ENCODE data around the gene FMN1. TPM values are rescaled to one million over a fixed set of nuclear protein-coding genes. Genes with fewer than 3 reads are reported as not detected.

The FMN1 gene, protein sequence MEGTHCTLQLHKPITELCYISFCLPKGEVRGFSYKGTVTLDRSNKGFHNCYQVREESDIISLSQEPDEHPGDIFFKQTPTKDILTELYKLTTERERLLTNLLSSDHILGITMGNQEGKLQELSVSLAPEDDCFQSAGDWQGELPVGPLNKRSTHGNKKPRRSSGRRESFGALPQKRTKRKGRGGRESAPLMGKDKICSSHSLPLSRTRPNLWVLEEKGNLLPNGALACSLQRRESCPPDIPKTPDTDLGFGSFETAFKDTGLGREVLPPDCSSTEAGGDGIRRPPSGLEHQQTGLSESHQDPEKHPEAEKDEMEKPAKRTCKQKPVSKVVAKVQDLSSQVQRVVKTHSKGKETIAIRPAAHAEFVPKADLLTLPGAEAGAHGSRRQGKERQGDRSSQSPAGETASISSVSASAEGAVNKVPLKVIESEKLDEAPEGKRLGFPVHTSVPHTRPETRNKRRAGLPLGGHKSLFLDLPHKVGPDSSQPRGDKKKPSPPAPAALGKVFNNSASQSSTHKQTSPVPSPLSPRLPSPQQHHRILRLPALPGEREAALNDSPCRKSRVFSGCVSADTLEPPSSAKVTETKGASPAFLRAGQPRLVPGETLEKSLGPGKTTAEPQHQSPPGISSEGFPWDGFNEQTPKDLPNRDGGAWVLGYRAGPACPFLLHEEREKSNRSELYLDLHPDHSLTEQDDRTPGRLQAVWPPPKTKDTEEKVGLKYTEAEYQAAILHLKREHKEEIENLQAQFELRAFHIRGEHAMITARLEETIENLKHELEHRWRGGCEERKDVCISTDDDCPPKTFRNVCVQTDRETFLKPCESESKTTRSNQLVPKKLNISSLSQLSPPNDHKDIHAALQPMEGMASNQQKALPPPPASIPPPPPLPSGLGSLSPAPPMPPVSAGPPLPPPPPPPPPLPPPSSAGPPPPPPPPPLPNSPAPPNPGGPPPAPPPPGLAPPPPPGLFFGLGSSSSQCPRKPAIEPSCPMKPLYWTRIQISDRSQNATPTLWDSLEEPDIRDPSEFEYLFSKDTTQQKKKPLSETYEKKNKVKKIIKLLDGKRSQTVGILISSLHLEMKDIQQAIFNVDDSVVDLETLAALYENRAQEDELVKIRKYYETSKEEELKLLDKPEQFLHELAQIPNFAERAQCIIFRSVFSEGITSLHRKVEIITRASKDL (N-terminal part only)
- total RNA-seq, result not detected

DNA sequence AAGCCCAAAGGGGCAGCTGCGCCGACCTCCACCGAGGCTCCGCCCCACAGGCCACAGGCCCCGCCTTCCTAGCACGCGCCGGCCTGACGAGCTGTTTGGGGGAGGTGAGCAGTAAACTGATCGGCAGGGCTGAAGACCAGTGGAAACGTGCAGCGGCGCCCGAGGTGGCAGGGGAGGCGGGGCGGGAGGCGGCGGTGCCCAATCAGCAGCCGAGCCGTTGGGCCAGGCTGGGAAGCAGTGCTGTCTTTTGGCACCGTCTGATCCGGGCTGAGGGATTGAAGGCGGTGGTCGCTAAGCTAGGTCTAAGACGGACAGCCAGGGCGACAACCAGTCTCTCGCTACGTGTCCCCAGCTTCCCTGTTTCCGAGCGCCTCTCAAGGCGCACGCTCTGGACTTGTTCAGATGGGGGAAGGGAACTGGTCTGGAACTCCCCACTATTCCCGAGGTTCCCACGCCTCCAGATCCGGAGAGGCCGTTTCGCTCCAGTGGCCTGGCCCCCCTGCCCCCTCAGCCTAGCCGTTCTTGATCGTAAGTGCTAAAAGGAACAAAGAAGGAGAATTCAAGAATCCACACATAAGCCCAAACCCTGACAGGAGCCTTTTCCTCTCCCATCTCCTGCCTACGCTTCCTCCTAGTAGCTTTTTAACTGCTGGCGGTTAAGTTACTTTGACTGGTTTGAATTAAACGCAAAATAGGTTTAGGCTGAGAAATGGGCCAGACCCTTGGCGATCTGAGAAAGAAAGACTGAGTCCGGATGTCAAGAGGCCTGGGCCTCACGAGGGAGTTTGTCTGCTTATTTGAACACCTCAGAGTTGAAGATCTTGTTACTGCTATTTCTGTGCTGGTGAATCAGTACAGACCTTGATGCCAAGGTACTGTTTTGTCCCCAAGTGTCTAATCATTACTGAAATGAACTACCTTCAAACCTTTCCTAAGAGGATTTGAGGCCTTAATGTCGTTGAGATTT lies at the start of gene FMN1:
Gene FMN1 (minus strand): TSS at position 11 of the 967 bp plus-strand sequence. CDS start 39,800 bp downstream, outside the sequence.
- H3K4me1 Mint-ChIP-seq, result peaks cover 15% of the 10 kb centered on the region

DNA sequence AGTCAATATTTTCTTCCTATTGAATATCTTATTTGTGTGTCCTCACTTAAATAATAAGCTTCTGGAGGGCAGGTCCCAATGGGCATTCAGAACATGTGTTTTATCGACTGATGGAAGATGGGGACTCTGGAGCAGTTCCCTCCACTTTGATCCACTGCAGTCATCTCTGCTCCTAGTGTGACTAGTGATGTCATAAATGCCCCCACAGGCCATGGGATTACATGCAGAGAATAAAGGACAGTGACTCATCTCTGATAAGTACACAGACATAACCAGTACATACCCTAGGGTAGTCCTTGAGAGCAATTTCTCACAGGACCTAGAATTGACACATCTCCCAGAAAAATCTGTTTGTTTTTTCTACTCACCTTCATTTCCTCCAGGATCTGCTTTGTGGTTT lies 49.4 kb upstream of the FMN1 start:
- H3K4me3 Mint-ChIP-seq, result no peak overlapping the region
- no peaks in the 10 kb centered on the region for H3K4me1 Mint-ChIP-seq
- H3K27me3 Mint-ChIP-seq, result no peaks in the 10 kb centered on the region
- CTCF ChIA-PET, result interaction anchor here (0.5 to 1.1 kb wide), 3 partner anchors 81 to 341 kb away, joined by 3 to 4 read pairs (median 4); no protein-coding TSS in a partner anchor
- no peak overlapping the region for H3K27ac Mint-ChIP-seq
- ATAC-seq (no peak), DNase-seq (no peak)
- H3K36me3 Mint-ChIP-seq, result no peaks in the 10 kb centered on the region
- no peaks in the 10 kb centered on the region for H3K9me3 Mint-ChIP-seq (ENCODE audit: low read depth)

More for the DNA sequence above, at the start of gene FMN1:
- Mint-ChIP-seq H3K36me3 (no peaks in the 10 kb centered on the region), H3K27ac (no peak within 1 kb of the TSS), H3K4me3 (no peak within 1 kb of the TSS), H3K9me3 (ENCODE audit: low read depth) (no peaks in the 10 kb centered on the region), H3K27me3 (peaks cover 58% of the 10 kb centered on the region)
- ATAC-seq (peak; percentile 97), DNase-seq (peak; percentile 79)
- CTCF ChIA-PET, result interaction anchor here (1.1 kb wide), 1 partner anchor 19 kb away, joined by 3 read pairs; no protein-coding TSS in a partner anchor

DNA sequence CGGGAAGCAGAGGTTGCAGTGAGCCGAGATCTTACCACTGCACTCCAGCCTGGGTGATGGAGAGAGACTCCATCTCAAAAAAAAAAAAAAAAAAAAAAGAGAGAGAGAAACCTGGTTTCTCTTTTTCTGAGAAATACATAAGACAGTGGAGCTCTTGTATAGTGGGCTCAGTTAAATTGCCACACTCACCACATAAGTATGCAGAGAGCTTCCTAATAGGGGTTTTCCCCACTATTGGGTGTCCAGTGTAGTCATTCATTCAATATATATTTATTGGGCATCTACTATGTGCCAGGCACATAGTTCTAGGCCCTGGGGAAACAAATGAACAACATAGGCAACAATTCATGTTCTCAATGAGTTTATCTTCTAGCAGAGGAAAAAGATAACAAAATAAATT lies 48.9 kb upstream of the FMN1 start:
- Mint-ChIP-seq H3K36me3 (no peaks in the 10 kb centered on the region), H3K27me3 (no peaks in the 10 kb centered on the region), H3K27ac (no peak overlapping the region), H3K9me3 (ENCODE audit: low read depth) (no peaks in the 10 kb centered on the region), H3K4me3 (no peak overlapping the region), H3K4me1 (no peaks in the 10 kb centered on the region)
- CTCF ChIA-PET, result interaction anchor here (0.5 to 1.1 kb wide), 4 partner anchors 18 to 341 kb away, joined by 3 to 5 read pairs (median 4); no protein-coding TSS in a partner anchor
- ATAC-seq, result no peak
- no peak for DNase-seq

DNA sequence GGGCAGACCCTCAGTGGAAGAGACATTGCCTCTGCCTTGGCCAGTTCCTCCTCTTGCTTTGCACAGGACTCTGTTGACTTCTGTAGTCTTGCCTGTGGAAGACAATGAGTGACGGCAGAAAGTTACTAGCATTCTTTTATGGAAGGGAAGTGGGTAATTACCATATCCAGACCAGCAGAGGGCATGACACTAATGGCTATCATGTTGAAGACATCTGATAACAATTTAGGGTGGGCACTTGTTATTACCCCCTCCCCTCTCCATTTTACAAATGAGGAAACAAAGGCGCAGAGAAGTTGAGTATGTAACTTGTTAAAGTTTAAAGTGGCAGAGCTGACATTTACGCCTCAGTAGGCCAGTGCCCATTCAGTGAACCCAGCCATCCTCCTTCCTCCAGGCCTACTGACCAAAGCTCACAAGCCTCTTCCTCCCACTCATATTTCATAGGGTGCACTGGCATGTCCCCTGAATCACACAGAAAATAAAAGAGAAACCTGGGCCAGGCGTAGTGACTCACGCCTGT lies 48.2 kb upstream of the FMN1 start:
- Mint-ChIP-seq H3K4me1 (no peaks in the 10 kb centered on the region), H3K27ac (no peak overlapping the region), H3K27me3 (no peaks in the 10 kb centered on the region), H3K9me3 (ENCODE audit: low read depth) (no peaks in the 10 kb centered on the region), H3K36me3 (no peaks in the 10 kb centered on the region), H3K4me3 (no peak overlapping the region)
- ATAC-seq, result no peak
- CTCF ChIA-PET, result interaction anchor here (0.7 to 1.1 kb wide), 2 partner anchors 17 to 309 kb away, joined by 4 to 5 read pairs; no protein-coding TSS in a partner anchor
- no peak for DNase-seq

DNA sequence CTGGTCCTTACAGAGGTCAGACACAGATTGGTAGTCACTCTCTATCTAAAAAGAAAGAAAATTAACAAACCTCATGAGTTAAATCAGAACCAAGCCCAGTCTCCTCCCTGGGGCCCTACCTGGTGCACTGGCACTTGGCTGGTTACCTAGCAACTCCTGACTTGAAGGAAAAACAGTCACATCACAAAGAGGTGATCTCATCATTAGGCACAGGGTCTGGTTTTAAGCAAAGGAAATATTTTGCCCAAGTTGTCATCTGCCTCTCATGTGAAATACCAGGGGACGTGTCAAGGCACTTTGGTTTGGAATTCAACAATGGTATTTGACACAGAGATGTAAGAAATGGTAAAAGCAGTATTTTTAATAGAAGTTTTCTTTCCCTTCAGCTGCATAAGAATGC lies 47.7 kb upstream of the FMN1 start:
- no peak overlapping the region for H3K27ac Mint-ChIP-seq
- ATAC-seq (no peak), DNase-seq (no peak)
- no peaks in the 10 kb centered on the region for H3K9me3 Mint-ChIP-seq (ENCODE audit: low read depth)
- no peaks in the 10 kb centered on the region for H3K4me1 Mint-ChIP-seq
- no peak overlapping the region for H3K4me3 Mint-ChIP-seq
- H3K27me3 Mint-ChIP-seq, result peaks cover 4% of the 10 kb centered on the region
- CTCF ChIA-PET, result no interaction called here
- no peaks in the 10 kb centered on the region for H3K36me3 Mint-ChIP-seq

DNA sequence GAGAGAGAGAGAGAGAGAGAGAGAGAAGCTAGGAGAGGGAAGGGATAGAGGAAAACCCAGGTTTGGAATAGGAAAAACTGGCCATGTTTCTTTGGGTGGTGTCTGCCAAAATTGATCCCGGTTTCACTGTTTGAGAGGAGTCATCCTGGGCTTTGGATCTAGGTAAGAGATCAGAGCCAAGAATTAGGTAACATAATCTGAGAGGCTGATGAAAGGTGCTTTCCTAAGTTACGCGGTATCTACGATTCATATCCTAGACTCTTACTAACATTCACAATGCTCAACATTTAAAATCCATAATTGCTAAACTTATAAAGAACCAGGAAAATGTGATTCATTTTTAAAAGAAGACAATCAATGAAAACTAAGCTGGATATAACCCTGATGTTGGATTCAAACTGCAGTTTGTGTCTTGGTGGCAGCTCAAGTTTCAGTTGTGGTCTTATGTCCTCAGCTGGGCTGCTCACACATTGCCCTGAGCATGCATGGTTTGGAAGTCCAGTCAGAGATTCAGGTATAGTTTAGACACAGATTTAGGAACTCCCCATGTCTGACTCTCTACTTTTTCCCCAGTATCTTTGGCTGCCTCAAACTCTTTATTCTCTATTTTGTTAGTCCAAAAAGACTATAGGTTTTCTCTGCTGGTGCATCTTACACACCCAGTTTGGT lies 42.5 kb upstream of the FMN1 start:
- DNase-seq (no peak), ATAC-seq (no peak)
- CTCF ChIA-PET, result no interaction called here
- Mint-ChIP-seq H3K4me3 (no peak overlapping the region), H3K9me3 (ENCODE audit: low read depth) (no peaks in the 10 kb centered on the region), H3K4me1 (no peaks in the 10 kb centered on the region), H3K27ac (no peak overlapping the region), H3K27me3 (peaks cover 12% of the 10 kb centered on the region), H3K36me3 (no peaks in the 10 kb centered on the region)

DNA sequence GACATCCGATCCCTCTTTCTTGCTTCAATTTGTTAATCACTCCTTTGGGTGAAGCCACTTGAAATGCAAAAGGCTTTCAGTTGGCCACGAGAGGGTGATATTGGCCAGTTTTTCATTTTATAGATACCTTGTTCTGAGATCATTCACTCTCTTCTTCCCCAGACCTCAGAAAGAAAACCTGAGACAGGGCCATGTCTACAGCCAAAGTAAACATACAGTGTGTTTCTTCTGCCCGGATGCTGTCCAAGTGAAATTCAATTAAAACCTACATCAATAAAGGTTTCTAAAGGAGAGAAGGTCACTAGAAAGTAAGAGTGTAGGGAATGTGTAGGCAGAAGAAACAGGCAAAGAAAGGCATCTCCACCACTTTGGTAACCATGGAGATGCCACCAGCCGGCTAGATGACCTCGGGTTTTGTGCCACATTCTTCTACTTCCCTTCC lies 39.5 kb upstream of the FMN1 start:
- DNase-seq (no peak), ATAC-seq (no peak)
- CTCF ChIA-PET, result no interaction called here
- Mint-ChIP-seq H3K27ac (no peak overlapping the region), H3K4me1 (no peaks in the 10 kb centered on the region), H3K27me3 (peaks cover 18% of the 10 kb centered on the region), H3K36me3 (no peaks in the 10 kb centered on the region), H3K4me3 (no peak overlapping the region), H3K9me3 (ENCODE audit: low read depth) (no peaks in the 10 kb centered on the region)

DNA sequence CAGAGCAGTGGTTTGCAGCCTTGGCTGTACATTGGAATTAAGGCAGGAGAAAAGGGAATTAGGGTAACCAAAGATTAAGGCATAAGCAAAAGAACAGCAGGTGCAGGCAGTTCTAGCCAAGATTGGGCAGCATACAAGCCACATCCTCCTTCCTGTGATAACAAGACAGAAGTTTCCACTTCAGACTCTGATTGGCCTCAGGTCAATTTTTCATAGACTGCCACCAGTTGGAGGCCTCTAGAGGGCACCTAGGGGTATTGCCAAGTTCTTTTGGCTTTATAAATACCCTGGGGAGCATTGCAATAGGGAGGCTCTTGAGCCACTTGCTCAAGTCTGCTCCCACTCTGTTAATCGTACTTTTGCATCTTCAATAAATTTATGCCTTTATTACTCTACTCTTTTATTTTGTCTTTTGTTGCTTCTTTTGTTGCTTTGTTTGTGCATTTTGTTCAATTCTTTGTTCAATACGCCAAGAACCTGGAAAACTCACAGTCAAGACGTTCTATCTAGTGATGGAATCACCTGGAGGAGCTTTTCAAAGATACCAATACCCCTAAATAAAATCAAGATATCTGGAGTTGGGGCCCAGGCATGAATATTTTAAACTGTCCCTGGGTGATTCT lies 32.2 kb upstream of the FMN1 start:
- CTCF ChIA-PET, result no interaction called here
- Mint-ChIP-seq H3K4me3 (no peak overlapping the region), H3K36me3 (no peaks in the 10 kb centered on the region), H3K9me3 (ENCODE audit: low read depth) (no peaks in the 10 kb centered on the region), H3K27me3 (peaks cover 6% of the 10 kb centered on the region), H3K4me1 (peaks cover 4% of the 10 kb centered on the region), H3K27ac (no peak overlapping the region)
- DNase-seq (peak; percentile 49), ATAC-seq (peak; percentile 64)

DNA sequence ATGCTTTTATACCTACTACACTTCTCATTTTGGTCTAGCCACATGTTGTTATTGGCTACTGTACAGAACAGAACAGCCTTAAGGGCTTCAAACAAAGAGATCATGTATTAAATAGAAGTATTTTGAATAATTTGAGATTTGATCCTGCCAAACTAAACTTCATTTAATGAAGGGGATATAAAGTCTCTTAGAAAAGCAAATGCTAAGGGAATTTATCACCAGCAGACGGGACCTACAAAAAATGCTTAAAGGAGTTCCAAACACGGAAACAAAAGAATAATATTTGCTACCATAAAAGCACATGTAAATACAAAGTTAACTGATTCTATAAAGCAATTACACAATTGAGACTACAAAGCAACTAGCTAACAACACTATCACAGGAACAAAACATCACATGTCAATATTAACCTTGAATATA lies 23.6 kb upstream of the FMN1 start:
- CTCF ChIA-PET, result no interaction called here
- Mint-ChIP-seq H3K9me3 (ENCODE audit: low read depth) (no peaks in the 10 kb centered on the region), H3K4me1 (no peaks in the 10 kb centered on the region), H3K27me3 (peaks cover 5% of the 10 kb centered on the region), H3K27ac (no peak overlapping the region), H3K4me3 (no peak overlapping the region), H3K36me3 (no peaks in the 10 kb centered on the region)
- ATAC-seq, result no peak
- no peak for DNase-seq

DNA sequence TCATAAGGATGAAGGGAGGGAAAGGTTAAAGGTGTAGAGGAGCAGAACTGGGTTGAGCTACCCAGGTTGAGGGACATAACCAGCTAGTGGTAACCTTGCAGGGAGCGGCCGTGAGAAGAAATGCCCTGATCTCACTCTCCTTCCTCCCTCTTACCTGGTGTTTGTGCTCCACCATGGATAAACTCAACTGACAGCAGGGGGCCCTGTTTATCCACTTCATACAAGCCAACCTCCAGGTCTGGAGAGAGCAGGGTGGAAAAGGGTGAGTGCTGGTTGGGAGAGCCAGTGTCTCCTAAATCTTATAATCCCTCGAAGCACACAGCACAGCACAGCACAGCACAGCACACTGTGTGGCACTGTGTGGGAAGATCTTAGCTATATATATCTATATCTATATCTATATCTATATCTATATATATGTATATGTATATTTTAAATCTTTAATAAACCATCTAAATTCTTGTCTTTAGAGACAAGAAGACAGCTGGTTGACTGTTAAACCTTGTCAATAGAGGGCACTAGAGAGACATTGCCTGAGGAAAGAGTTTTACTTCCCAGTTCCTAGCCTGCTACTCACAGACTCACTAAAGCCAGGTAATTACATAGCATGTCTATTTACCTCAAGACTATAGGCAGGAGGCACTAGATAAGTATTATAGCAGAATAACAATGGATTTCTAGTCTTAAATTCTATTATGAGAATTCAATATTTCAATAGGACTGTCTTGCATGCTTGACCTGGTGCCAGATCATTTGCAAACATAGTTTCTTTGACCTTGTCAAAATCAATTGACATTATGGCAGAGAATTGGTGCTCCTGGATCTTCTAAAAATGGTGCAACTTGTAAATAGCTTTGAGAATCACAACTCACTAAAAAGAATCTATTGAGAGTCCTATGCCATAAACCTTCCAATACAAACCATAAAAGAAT lies 21.7 kb upstream of the FMN1 start:
- Mint-ChIP-seq H3K36me3 (no peaks in the 10 kb centered on the region), H3K27ac (no peak overlapping the region), H3K4me3 (no peak overlapping the region), H3K27me3 (no peaks in the 10 kb centered on the region), H3K9me3 (ENCODE audit: low read depth) (no peaks in the 10 kb centered on the region), H3K4me1 (no peaks in the 10 kb centered on the region)
- no peak for DNase-seq
- CTCF ChIA-PET, result interaction anchor here (0.6 to 0.9 kb wide), 2 partner anchors 15 to 34 kb away, joined by 3 read pairs; no protein-coding TSS in a partner anchor
- no peak for ATAC-seq

Measured in activated CD8-positive, alpha-beta memory T cell treated with anti-CD3 and anti-CD28 coated beads, Interleukin-2, amount 10 ng/mL, durations not matched to agents 7 days and 5 days (primary cell).